ENCODE results near the gene FBF1. TPM values are rescaled to one million over a fixed set of nuclear protein-coding genes. Genes with fewer than 3 reads are reported as not detected.

FBF1 gene
- total and polyA plus RNA-seq, 9 donors: 3.0 to 14.9 (median 9.4) TPM

DNA sequence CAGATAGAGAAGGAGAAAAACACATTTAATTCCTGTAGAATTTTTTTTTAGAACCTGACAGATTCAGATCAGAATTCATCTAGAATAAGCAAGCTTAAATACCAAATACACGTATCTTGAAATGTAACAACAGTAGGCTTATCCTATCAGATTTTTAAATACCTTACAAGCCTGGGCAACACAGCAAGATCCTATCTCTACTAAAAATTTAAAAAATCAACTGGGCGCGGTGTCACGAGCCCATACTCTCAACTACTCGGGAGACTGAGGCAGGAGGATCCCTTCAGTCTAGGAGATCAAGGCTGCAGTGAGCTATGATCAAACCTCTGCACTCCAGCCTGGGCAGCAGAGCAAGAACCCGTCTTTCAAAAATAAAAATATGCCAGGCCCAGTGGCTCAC, 24.6 kb upstream of the FBF1 start:
- 87 to 89% (median 87%) methylated on average over 6 of the region's 6 CpGs for WGBS, 3 donors
- TF ChIP-seq EP300 (IDR thresholded peaks at IDR 0.05) (no peak), POLR2A (IDR thresholded peaks at IDR 0.05) (no peak)
- TF ChIP-seq, protein P1, sequence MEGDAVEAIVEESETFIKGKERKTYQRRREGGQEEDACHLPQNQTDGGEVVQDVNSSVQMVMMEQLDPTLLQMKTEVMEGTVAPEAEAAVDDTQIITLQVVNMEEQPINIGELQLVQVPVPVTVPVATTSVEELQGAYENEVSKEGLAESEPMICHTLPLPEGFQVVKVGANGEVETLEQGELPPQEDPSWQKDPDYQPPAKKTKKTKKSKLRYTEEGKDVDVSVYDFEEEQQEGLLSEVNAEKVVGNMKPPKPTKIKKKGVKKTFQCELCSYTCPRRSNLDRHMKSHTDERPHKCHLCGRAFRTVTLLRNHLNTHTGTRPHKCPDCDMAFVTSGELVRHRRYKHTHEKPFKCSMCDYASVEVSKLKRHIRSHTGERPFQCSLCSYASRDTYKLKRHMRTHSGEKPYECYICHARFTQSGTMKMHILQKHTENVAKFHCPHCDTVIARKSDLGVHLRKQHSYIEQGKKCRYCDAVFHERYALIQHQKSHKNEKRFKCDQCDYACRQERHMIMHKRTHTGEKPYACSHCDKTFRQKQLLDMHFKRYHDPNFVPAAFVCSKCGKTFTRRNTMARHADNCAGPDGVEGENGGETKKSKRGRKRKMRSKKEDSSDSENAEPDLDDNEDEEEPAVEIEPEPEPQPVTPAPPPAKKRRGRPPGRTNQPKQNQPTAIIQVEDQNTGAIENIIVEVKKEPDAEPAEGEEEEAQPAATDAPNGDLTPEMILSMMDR (IDR thresholded peaks at IDR 0.05): no peak
- no peak overlapping the region for H3K27ac ChIP-seq

DNA sequence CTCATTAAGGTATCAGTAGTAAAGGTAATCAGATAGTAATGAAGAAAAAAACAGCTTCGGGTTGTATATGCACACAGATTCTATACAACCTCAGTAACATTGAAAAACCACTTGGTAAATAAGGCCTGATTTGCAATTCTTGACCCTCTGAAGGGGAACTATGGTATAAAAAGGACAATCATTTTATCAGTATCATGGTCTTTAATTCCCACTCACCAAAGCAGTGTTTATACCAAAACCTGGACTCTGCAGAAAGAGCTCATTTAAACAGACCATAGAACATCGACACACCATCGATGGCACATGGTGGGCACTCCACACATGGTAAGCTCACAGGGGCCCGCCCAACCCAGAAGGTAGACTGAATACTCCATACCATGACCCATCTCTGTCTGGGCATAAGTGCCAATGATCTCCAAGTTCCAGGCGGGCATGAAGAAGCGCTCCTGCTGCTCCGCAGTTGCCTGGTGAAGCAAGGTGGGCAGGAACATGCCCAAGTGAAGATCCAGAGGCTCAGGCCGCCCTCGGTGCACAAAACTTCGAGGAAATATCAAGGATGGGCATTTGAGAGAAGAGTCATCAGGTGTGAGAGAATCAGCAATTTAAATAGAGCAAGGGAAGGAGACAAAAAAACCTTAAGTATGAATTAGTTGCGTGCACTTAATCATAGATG, 19.1 kb upstream of the FBF1 start:
- H3K27ac ChIP-seq: no peak overlapping the region
- peaks cover 1% of the 10 kb centered on the region for H3K4me1 ChIP-seq (ENCODE audit: insufficient read depth)
- no peak for DNase-seq
- H3K9me3 ChIP-seq: no peaks in the 10 kb centered on the region
- no peaks in the 10 kb centered on the region for H3K36me3 ChIP-seq
- no peaks in the 10 kb centered on the region for H3K27me3 ChIP-seq
- intact Hi-C loops (cut with DNase I): no loop called here
- no peak overlapping the region for H3K4me3 ChIP-seq
- TF ChIP-seq POLR2A (IDR thresholded peaks at IDR 0.05): no peak
- TF ChIP-seq, protein P1 (IDR thresholded peaks at IDR 0.05): no peak
- TF ChIP-seq EP300 (IDR thresholded peaks at IDR 0.05): no peak
- 93 to 96% (median 94%) methylated on average over 11 of the region's 11 CpGs for WGBS, 3 donors

More for the DNA sequence above, 24.6 kb upstream of the FBF1 start:
- H3K27me3 ChIP-seq: no peaks in the 10 kb centered on the region
- H3K9me3 ChIP-seq: no peaks in the 10 kb centered on the region
- H3K4me3 ChIP-seq: no peak overlapping the region
- peaks cover 1% of the 10 kb centered on the region for H3K4me1 ChIP-seq (ENCODE audit: insufficient read depth)
- no peak for DNase-seq
- H3K36me3 ChIP-seq: no peaks in the 10 kb centered on the region
- intact Hi-C loops (cut with DNase I): no loop called here

DNA sequence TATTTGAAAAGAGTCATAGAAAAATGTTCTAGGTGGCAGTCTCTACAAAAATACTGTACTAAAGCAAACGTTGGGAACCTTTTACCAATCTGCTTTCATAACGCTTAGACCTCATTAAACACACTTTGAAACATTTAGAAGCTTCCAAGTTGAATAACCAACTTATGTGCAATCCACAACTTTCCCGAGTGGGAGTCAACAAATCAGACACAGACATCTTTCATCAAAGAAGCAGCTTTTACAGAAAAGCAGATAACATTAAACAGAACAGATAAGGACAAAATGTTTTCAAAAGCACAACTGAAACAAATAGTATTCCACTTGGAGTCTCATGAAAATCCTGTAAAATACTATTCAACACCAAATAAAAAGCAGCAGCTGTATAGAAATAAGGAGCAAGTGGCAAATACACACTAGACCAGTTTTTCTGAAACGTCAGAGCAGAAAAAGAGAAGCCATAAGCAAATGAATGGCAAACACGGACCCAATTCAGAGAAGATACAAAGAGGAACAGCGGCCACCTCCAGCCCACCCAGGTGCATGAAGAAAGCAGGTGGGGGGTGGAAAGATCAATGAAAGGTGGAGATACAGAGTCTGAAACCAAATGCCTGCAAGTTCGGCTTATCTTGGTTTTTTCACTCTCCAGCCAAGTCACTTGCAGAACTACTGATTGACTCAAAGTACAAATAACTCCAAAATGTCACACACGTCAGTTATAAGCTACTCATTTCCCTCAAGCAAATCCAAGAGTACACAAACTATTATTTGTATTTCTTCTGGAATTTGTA, 18.4 kb upstream of the FBF1 start:
- H3K4me3 ChIP-seq: no peak overlapping the region
- H3K27ac ChIP-seq: no peak overlapping the region
- no peaks in the 10 kb centered on the region for H3K27me3 ChIP-seq
- 25 to 33% (median 31%) methylated on average over 8 of the region's 8 CpGs for WGBS, 3 donors
- intact Hi-C loops (cut with DNase I): no loop called here
- no peaks in the 10 kb centered on the region for H3K36me3 ChIP-seq
- TF ChIP-seq, protein P1 (IDR thresholded peaks at IDR 0.05): no peak
- no peak for TF ChIP-seq EP300 (IDR thresholded peaks at IDR 0.05)
- no peak for DNase-seq
- H3K9me3 ChIP-seq: no peaks in the 10 kb centered on the region
- H3K4me1 ChIP-seq (ENCODE audit: insufficient read depth): peaks cover 1% of the 10 kb centered on the region

DNA sequence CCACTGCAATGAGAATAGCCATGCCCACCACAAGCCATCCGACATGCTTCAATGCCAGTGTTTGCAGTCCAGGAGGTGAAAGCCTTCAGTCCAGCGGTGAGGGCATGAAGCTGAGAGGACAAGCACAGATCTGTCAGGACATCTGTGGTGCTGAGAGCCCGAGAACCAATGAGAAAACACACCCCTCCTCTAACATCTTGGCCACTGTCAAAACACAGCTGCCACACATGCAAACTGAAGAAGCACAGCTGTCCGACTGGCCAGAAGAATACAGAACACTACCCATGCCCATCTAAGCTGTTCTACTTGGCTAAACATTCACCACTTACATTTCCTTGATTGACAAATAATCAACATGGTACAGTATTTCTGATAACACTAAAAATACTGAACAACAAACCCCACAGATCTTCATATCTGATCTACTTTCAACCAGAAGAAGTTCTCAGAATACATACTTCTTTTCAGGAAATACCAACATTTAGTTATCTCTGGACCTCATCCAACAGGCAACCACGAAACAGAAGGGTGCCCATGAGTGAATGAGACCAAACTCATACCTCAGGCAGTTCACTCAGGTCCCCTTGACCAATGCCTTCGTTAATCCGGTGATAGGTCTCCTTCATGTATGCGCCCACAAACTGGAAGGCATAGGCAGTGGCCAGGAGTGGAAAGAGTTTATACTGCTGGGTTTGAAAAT, 10.2 kb upstream of the FBF1 start:
- DNase-seq: no peak
- no peaks in the 10 kb centered on the region for H3K9me3 ChIP-seq
- H3K4me3 ChIP-seq: no peak overlapping the region
- 68 to 80% (median 77%) methylated on average over 8 of the region's 8 CpGs for WGBS, 3 donors
- intact Hi-C loops (cut with DNase I): no loop called here
- TF ChIP-seq EP300 (IDR thresholded peaks at IDR 0.05) (no peak), POLR2A (IDR thresholded peaks at IDR 0.05) (no peak)
- TF ChIP-seq, protein P1 (IDR thresholded peaks at IDR 0.05): no peak
- H3K36me3 ChIP-seq: no peaks in the 10 kb centered on the region
- no peaks in the 10 kb centered on the region for H3K27me3 ChIP-seq
- H3K4me1 ChIP-seq (ENCODE audit: insufficient read depth): no peaks in the 10 kb centered on the region
- H3K27ac ChIP-seq: no peak overlapping the region
